AML-193 (cell line): ENCODE data around the gene STYX.

ENCODE experiments used
- DNase-seq, 2 experiments: peaks; one replicate each; lab custom pipeline; 2025; lab: John Stamatoyannopoulos, UW

Gene STYX

GRCh38 chr14:52729925-52730708 is at the start of gene STYX:
Gene STYX, plus strand, starts transcription at chr14:52730166. Its CDS starts 309 bp downstream, at chr14:52730475.
- DNase-seq: peak; percentile 94

DNA sequence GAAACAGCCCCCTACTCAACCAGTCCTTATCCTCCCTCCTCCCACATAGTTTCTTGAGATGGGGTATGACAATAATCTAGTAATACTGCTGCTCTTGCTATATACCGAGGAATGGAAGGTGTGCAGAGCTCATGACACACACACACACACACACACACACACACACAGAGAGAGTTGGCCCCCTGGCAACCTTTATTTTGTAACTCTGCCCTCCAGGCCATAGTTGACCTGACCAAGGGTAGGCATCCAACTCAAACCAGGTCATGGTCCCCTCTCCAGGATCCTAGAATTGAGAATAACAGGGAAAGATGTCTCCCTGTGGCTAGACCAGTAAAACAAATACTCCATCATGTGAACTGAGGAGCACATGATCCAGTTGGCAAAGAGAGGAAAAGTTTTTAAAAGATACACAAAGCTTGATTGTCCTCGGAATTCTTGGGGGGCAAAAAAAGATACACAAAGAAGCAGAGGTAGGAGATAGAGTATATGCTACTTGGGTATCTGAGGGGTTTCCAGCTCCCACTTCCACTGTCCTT is 45.9 kb upstream of the STYX start:
- DNase-seq: no peak

GRCh38 chr14:52686176-52686575 is 43.8 kb upstream of the STYX start:
- no peak for DNase-seq

GRCh38 chr14:52690983-52691760 is 38.8 kb upstream of the STYX start:
- no peak for DNase-seq

DNA sequence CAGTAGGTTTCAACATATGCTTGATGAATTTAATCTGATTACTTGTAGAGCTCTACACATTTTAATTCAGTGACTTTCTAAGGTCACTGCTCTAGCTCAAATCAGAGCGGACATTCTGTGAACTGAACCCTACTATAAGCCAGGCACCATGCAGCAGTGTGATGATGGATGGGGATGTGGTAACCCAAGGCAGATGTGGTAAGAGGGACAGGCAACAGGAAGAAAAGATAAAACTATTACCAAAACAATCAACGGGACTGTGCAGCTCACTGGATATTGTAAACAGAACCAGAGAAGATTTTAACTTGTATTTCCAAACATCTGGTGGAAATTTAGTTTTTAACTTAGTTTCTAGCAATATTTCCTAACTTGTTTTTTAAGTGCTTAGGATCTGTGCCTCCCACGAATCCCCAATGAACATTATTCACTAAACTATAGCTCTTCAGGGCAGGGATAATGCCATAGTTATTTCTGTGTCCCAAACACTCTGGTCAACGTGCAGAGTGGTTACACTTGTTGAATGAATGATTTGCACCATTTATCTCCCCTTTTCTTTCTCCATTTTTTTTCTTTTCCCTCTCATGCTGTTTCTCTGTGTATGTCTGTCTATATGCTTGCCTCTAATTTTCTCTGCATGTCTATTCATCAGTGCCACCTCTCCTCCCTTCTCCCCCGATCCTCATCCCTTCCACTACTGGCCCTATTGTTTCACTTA is 37.6 kb upstream of the STYX start:
- peak; percentile 77 to 81 for DNase-seq

GRCh38 chr14:52693036-52693435 is 36.9 kb upstream of the STYX start:
- DNase-seq: no peak

DNA sequence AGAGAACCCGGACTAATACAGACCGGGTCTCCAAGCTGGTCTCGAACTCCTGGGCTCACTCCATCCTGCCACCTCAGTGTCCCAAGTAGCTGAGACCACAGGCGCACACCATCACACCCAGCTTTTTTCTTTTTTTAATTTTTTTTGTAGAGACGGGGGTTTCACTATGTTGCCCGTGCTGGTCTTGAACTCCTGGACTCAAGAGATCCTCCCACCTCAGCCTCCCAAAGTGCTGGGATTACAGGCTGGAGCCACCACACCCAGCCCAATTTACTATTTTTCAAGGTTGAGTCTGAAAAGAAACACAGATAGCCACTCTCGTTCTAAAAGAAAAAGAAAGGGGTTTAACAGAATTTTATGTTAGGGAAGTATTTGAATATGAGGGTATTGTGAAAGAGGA is 36.4 kb upstream of the STYX start:
- no peak for DNase-seq

DNA sequence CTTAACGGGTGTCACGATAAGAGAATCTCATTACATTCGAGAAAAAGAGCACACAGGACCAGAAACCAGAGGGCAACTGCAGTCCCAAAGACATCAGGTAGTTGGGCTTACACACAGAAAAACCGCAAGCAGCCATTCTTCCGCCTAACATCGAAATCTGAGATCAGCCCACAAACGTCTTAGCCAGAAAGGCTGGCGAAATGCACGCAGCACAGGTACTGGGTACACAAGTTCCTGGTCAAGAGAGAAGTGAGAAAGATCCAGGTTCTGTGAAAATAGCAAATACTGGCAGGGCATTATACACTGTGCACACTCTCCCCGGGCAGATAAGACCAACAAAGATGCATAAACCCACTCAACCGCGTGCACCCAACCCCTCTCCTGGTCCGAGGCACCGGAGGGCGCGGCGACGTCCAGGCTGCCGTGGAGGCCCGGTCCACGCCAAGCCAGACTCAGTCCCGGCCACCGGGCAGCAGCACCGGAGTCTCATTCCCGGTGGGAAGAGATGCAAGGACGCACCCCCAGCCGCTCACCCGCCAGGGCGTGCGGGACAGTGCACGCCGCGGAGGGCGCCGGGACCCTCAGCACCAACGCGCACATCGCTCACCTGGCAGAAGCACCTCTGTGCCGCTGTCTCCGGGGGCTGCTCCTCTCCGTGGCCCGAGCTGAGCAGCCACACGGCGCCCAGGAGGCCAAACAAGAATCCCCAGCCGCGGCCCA is 35.0 kb upstream of the STYX start:
- peak; percentile 45 to 68 for DNase-seq

GRCh38 chr14:52695481-52696091 is 34.4 kb upstream of the STYX start, which contains the start of gene ERO1A:
Gene ERO1A, minus strand, starts transcription at chr14:52695558. Its CDS starts 77 bp downstream, at chr14:52695481.
- peak; percentile 19 to 39 for DNase-seq

- no peak for DNase-seq
These were observed 29.2 kb upstream of the STYX start for GRCh38 chr14:52700701-52701172.

GRCh38 chr14:52701223-52701622 is 28.7 kb upstream of the STYX start:
- DNase-seq: no peak

DNA sequence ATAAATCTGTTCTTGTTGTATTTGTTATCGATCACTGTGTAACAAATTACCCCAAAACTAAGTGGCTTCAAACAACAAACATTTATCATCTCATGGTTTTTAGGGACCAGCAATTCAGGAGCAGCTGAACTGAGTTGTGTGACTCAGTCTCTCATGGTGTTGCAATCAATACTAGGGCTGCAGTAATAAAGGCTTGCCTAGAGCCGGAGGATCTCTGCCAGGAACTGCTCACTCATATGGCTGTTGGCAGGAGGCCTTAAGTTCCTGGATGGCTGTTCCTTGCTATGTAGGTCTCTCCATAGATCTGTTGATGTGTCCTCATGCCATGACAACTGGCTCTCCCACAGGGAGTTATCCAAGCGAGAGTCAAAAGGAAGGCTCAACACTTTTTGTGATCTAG is 26.7 kb upstream of the STYX start:
- peak; percentile 51 to 60 for DNase-seq

DNA sequence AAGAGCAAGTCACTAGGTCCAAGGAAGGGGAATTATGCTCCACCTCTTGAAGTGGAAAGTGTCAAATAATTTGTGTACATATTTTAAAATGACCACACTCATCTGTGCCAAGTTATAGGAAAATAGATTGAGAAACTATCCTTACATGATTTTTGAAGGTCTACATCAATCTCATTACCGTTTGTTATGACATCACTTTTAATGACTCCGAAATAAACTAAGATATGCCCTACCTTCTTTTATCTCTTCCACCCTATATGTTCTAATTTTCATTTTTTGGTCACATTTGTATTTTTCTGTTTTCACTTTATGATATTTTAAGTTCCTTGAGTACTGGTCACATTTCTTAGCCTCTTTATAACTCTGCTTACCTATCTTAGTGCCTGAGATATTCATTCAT is 26.3 kb upstream of the STYX start:
- DNase-seq: no peak

- DNase-seq: peak in 1 of 2 experiments; percentile 19
These were observed 23.7 kb upstream of the STYX start for GRCh38 chr14:52706286-52706685.

DNA sequence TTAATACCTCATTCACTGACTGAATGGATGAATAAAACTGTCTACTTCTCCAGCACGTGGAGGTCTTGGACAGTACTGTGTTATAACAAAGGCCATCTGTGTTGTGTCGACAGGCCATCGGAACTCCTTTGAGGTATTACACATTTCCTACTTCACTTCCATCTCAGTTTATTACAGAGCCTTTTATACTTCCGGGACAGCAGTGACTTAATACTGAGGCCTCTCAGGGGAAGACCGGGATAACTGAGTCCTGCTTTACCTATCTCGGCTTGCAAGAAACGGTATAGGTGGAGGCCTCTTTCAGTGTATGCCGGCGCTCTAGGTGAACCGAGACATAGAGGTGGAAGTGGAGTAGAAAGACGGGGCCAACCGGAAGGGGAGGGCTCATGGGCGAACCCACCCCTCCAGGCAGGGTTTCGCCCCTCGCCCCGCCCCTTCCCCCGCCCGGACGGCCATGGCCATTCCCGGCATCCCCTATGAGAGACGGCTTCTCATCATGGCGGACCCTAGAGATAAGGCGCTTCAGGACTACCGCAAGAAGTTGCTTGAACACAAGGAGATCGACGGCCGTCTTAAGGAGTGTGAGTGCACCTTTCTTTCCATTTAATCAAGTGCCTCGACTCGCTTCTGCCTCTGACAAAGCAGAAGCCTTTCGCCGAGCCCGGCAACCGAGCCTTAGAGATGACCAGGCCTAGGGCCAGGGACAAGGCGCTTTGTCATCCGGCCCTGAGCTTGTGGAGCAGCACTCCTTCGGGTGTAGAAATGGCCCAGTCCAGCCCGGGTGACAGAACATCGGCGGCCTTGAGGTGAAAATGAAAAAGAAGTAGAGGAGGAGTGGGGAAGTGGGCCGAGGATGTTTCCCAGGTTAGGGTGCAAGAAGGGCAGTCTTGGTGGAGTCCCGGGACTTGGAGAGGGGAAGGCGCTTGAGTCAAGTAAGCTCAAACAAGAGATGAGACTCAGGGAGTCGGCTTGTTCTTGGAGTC is 23.0 kb upstream of the STYX start, which contains the start of gene PSMC6:
PSMC6 (plus strand) TSS at position 477 of the 983 bp plus-strand sequence; CDS start at position 497, 20 bp downstream.
- DNase-seq: peak; percentile 80 to 90

DNA sequence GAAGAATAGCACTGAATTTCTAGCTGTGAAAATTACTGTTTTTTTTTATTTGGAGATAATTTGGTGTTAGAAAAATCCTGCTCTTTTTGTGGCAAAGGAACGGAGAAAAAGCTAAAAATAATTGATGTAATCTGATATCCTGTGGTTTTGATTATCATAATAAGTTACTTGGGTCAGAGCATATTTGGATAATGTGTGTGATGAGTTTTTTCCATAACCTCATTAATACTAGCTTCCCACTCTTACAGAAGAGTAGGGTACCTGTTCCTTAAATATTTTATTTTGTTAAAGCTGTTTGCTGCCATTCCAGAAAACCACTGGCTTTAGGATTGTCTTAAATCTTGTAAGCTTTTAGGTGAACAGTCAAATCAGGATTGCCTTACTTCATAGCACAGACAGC is 18.3 kb upstream of the STYX start:
- DNase-seq: no peak

GRCh38 chr14:52716155-52716554 is 13.8 kb upstream of the STYX start:
- no peak for DNase-seq

GRCh38 chr14:52723514-52724359 is 6.2 kb upstream of the STYX start:
- no peak for DNase-seq

- DNase-seq: no peak
These were observed 5.7 kb upstream of the STYX start for GRCh38 chr14:52724360-52724644.
